SK-N-MC (cell line): ENCODE data around the gene FNDC10.
"Not testable (repeated sequence)": the region's sequence is repeated elsewhere in the genome, so short reads cannot be mapped to it uniquely, and the experiment has no call there.

Experiments used
- EZH2 ChIP-seq: fragments of 200-600 bp; sonication (generic); IDR thresholded peaks from one replicate; pipeline ENCODE4 v1.6.1; 2017; ENCODE audit warnings: antibody characterized with exemption
- FOXP2 ChIP-seq: optimal IDR thresholded peaks from 2 replicates; pipeline ENCODE3; 2011; ENCODE audit warnings: mild to moderate bottlenecking, moderate library complexity; ENCODE audit not compliant: insufficient read depth; ENCODE audit errors: extremely low read length, control extremely low read depth
- POLR2AphosphoS5 ChIP-seq: IDR thresholded peaks from 2 replicates; pipeline ENCODE4 v1.6.1; 2012; ENCODE audit warnings: mild to moderate bottlenecking, low read depth, low read length, borderline replicate concordance

GRCh38 chr1:1633409-1633808, 33.5 kb upstream of the FNDC10 start:
- TF ChIP-seq EZH2, POLR2AphosphoS5, FOXP2: not testable (repeated sequence)
